HG03095 (cell line): ENCODE measurements around the gene RPS6KA4.

Experiments used
- ATAC-seq: cut with Tn5 transposase; IDR thresholded peaks from one replicate; pipeline ENCODE4 v1.9.1; 2021; ENCODE audit warnings: moderate library complexity; ENCODE audit not compliant: unreplicated experiment

Gene RPS6KA4

GRCh38 chr11:64324692-64325469 is 34.1 kb upstream of the RPS6KA4 start:
- no peak for ATAC-seq

GRCh38 chr11:64327375-64327774 is 31.6 kb upstream of the RPS6KA4 start:
- no peak for ATAC-seq

DNA sequence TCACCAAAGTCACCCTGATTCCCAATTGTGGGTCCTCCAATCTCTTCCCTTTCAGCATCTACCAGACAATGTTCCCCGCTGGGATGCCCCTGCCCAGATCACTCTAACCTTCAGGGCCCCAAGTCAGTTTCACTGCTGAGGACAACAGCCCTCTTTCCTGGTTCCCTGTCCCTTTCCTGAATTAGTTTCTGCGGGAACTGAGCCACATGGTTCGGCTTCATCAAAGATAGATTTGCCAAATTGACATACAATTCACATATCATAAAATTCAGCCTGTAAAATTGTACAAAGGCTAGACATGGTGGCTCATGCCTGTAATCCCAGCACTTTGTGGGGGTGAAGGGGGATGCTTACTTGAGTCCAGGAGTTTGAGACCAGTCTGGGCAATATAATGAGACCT is 31.0 kb upstream of the RPS6KA4 start:
- no peak for ATAC-seq

DNA sequence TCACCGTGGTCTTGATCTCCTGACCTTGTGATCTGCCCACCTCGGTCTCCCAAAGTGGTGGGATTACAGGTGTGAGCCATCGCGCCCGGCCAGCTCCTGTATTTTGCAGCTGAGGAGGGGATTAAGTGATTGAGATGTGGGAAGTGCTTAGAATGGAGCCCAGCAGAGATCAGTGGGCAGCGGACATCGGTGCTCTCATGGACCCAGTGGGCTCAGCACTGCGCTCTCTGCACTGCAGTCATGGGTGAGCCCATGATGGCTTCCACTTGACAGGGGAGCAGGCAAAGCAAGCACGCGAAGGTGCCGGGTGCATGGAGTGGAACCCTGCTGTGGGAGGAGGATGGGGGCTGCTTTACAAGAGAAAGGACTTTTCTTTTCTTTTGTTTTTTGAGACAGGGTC is 28.1 kb upstream of the RPS6KA4 start:
- no peak for ATAC-seq

DNA sequence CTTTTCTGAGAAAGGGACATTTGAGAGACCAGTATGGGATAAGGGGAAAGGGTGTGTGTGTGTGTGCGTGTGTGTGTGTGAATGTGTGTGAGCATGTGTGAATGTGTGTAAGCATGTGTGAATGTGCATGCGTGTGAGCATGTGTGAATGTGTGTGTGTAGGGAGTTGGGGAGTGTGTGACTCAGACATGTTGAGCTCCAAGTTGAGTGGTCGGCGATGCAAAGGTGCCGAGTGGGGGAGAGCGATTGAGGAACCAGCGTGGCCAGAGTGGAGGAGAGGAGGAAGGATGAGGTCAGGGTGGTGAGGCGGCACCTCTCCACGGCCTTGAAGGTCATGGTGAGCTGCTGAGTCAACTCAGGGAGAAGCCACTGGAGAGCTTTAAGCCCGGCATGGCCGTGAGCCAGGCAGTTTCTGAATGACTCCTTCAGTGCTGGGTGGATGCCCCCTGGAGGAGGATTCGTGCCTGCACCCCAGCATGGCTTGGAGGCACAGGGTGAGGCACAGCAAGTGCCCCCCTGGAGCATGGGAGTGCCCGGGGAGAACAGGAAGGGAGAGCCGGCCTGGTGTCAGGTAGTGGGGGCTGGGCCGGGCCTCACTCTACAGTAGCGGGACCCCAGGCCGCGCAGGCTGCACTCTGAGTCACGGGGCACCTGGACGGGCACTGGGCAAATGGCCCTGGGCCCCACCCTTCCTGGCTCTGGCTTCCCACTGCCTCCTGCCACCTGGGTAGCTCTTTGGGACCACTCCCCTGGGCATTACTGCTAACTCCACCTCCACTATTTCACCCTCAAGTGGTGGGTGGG is 27.2 kb upstream of the RPS6KA4 start:
- ATAC-seq = peak; percentile 42

DNA sequence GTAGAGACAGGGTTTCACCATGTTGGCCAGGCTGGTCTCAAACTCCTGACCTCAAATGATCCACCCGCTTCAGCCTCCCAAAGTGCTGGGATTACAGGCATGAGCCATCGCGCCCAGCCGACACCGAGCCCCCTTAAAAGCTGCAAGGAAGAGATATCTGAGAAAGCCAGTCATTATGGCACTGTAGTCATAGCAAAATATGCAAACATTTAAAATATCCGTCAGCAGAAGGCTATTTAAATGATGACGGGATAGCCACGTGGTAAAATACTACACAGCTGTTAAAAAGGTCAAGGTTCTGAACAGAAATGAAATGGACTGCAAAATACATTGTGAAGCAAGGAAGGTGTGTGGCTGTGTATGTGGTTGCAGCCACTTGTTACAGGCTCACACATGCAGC is 25.4 kb upstream of the RPS6KA4 start:
- ATAC-seq = no peak

GRCh38 chr11:64334764-64335735 is 23.9 kb upstream of the RPS6KA4 start:
- peak; percentile 67 for ATAC-seq

DNA sequence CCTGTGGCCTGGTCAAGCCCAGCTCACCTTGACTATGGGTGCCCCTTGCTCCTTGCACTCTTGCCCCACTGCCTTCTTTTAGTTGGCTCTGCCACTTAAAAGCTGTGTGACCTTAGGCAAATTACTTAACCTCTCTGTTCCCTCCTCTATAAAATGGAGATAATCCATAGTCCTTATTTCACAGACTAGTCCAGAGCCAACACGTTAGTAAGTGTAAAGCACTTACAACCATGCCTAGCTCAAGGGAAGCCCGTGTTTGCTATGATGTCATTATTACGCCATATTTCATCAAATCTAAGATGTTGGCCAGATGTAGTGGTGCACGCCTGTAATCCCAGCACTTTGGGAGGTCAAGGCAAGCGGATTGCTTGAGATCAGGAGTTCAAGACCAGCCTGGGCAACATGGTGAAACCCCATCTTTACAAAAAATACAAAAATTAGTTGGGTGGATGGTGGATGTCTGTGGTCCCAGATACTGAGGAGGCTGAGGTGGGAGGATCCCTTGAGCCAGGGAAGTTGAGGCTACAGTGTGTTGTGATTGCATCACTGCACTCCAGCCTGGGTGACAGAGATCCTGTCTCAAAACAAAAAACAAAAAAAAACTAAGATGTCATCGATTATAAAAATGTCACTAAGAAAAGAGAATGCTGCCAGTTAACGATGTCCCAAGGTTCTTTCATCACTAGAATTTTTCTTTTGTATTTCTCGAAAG is 21.3 kb upstream of the RPS6KA4 start:
- no peak for ATAC-seq

GRCh38 chr11:64338716-64339115 is 20.2 kb upstream of the RPS6KA4 start:
- no peak for ATAC-seq

GRCh38 chr11:64339286-64339685 is 19.7 kb upstream of the RPS6KA4 start:
- no peak for ATAC-seq

- peak; percentile 43 for ATAC-seq
These were observed 19.1 kb upstream of the RPS6KA4 start, which contains the start of gene CCDC88B for GRCh38 chr11:64339754-64340408. TSS of gene CCDC88B (plus strand) at chr11:64340204. CDS start at chr11:64340267, 63 bp downstream.

DNA sequence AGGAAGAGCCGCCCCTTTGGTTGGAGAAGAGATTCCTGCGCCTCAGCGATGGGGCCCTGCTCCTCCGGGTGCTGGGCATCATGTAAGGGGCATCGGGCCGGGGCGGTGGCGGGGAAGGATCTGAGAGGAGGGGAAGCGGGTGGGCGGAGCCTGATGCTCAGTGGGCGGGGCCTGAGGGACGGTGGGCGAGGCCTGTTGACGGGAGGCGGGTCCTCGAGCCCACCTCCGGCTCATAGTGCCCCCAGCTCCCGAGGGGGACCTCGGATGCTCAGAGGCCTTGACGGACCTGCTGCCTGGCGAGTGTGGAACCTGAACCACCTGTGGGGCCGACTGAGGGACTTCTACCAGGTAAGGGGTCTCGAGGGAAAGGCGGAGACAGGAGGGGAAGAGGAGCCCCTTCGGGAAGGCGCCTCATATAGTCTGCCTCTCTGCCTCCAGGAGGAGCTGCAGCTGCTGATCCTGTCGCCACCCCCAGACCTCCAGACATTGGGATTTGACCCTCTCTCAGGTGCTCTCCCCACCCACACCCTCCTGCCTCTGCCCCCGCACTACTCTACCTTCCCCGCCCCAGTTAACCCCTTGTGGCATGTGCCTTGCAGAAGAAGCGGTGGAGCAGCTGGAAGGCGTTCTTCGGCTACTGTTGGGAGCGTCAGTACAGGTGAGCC is 18.2 kb upstream of the RPS6KA4 start:
- no peak for ATAC-seq

DNA sequence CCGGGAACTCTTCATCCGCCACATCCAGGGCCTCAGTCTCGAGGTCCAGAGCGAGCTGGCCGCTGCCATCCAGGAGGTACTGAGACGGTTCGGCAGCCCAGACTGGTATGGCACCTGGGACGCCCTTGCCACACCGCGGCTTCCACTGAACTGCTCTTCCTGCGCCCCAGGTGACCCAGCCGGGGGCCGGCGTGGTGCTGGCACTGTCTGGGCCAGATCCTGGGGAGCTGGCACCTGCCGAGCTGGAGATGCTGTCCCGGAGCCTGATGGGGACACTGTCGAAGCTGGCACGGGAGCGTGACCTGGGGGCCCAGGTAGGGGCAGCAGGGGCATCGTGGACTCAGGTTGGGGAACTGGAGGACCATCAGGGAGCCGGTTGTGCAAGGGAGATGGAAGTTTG is 17.5 kb upstream of the RPS6KA4 start:
- no peak for ATAC-seq

GRCh38 chr11:64341851-64342791 is 16.8 kb upstream of the RPS6KA4 start:
- no peak for ATAC-seq

- ATAC-seq = no peak
These were observed 15.9 kb upstream of the RPS6KA4 start for GRCh38 chr11:64342869-64343745.

GRCh38 chr11:64343767-64344559 is 15.0 kb upstream of the RPS6KA4 start:
- ATAC-seq = no peak
